NCI-H446 treated with DMSO at 0.1 percent for 48 hours (cell line): ENCODE measurements around the gene AEBP1.

ENCODE experiments used
- DNase-seq: peaks from one replicate; lab custom pipeline; 2025; lab: John Stamatoyannopoulos, UW

The AEBP1 gene

GRCh38 chr7:44156453-44157010, 52.4 kb downstream of the AEBP1 start:
- no peak for DNase-seq

GRCh38 chr7:44157116-44158080, 53.3 kb downstream of the AEBP1 start:
- DNase-seq, result no peak

GRCh38 chr7:44158096-44158872, 54.1 kb downstream of the AEBP1 start:
- DNase-seq, result no peak

- DNase-seq, result no peak
These were observed 54.9 kb downstream of the AEBP1 start for GRCh38 chr7:44158873-44159631.

- DNase-seq, result no peak
These were observed 55.9 kb downstream of the AEBP1 start for GRCh38 chr7:44159824-44160630.

GRCh38 chr7:44161371-44161770, 57.2 kb downstream of the AEBP1 start:
- no peak for DNase-seq

GRCh38 chr7:44162179-44162578, 58.0 kb downstream of the AEBP1 start:
- no peak for DNase-seq

GRCh38 chr7:44162785-44163395, 58.7 kb downstream of the AEBP1 start:
- no peak for DNase-seq

GRCh38 chr7:44163591-44163990, 59.4 kb downstream of the AEBP1 start:
- DNase-seq, result no peak
